Suprapubic skin (tissue), 4 donors: ENCODE results near the gene TMEM245. TPM values are rescaled to one million over a fixed set of nuclear protein-coding genes. Genes with fewer than 3 reads are reported as not detected.

Experiments used
- DNase-seq, 2 donors: peaks; one replicate each; pipeline ENCODE4 v3.0.0-alpha.2; 2019; ENCODE audit warnings: low spot score in 2 of 2
- H3K27ac ChIP-seq: fragments of 200-600 bp; sonication (generic); one replicate; pipeline ENCODE4 v1.5.1; 2019
- H3K27me3 ChIP-seq: fragments of 200-600 bp; sonication (generic); one replicate; pipeline ENCODE4 v1.5.1; 2019
- H3K36me3 ChIP-seq: fragments of 200-600 bp; sonication (generic); one replicate; pipeline ENCODE4 v1.5.1; 2019
- H3K4me1 ChIP-seq: fragments of 200-600 bp; sonication (generic); one replicate; pipeline ENCODE4 v1.5.1; 2019
- H3K4me3 ChIP-seq: fragments of 200-600 bp; sonication (generic); one replicate; pipeline ENCODE4 v1.5.1; 2019; ENCODE audit warnings: mild to moderate bottlenecking
- H3K9me3 ChIP-seq: fragments of 200-600 bp; sonication (generic); one replicate; pipeline ENCODE4 v1.5.1; 2019
- CTCF ChIP-seq, 2 donors: fragments of 200-600 bp in 1 of 2; fragments of 450-650 bp in 1 of 2; sonication (generic) in 1 of 2; IDR thresholded peaks; one replicate each; pipeline ENCODE4 v1.5.1; 2016 to 2019; ENCODE audit warnings: antibody characterized with exemption in 2 of 2, mild to moderate bottlenecking in 1 of 2, moderate library complexity in 1 of 2
- EP300 ChIP-seq: sonication (generic); formaldehyde crosslinking; IDR thresholded peaks from one replicate; pipeline ENCODE4 v1.6.1; 2017; ENCODE audit warnings: antibody characterized with exemption
- POLR2A ChIP-seq, 2 donors: fragments of 450-650 bp; IDR thresholded peaks; one replicate each; pipeline ENCODE4 v1.6.1; 2017; ENCODE audit warnings: antibody characterized with exemption in 2 of 2, mild to moderate bottlenecking in 2 of 2, moderate library complexity in 2 of 2
- POLR2AphosphoS5 ChIP-seq, 3 donors: sonication (generic); formaldehyde crosslinking; IDR thresholded peaks; one replicate each; pipeline ENCODE4 v1.6.1; 2017; ENCODE audit warnings: antibody characterized with exemption in 3 of 3
- WGBS: methylation state at CpG from one replicate; pipeline ENCODE4 v1.1.5; 2018; 5-methylcytosine and 5-hydroxymethylcytosine counted together
- total RNA-seq, 4 donors: library from RNA; depleted of rRNA; stranded (reverse); fragments of >200 nt; gene quantifications; one replicate each; pipeline ENCODE4 v1.1.0, GENCODE V29; 2016

Gene TMEM245
- total RNA-seq, 4 donors from 2014 or later, result 38.6 to 58.9 (median 54.3) TPM

GRCh38 chr9:109166171-109166770, 46.5 kb upstream of the TMEM245 start:
- H3K4me1 ChIP-seq, result peaks cover 10% of the 10 kb centered on the region
- peak overlapping the region; percentile 46 for H3K4me3 ChIP-seq
- H3K27me3 ChIP-seq, result peaks cover 44% of the 10 kb centered on the region
- 82% methylated on average over 16 of the region's 16 CpGs for WGBS
- H3K36me3 ChIP-seq, result no peaks in the 10 kb centered on the region
- H3K27ac ChIP-seq, result no peak overlapping the region
- H3K9me3 ChIP-seq, result no peaks in the 10 kb centered on the region
- DNase-seq, result no peak
- TF ChIP-seq EP300, result no peak
- TF ChIP-seq POLR2A (IDR thresholded peaks at IDR 0.05), result no peak
- no peak for TF ChIP-seq CTCF (IDR thresholded peaks at IDR 0.05)
- no peak for TF ChIP-seq POLR2AphosphoS5 (IDR thresholded peaks at IDR 0.05)

- peaks cover 10% of the 10 kb centered on the region for H3K4me1 ChIP-seq
- no peaks in the 10 kb centered on the region for H3K36me3 ChIP-seq
- DNase-seq, result no peak
- no peaks in the 10 kb centered on the region for H3K9me3 ChIP-seq
- no peak overlapping the region for H3K4me3 ChIP-seq
- 87% methylated on average over 5 of the region's 5 CpGs for WGBS
- no peak overlapping the region for H3K27ac ChIP-seq
- peaks cover 44% of the 10 kb centered on the region for H3K27me3 ChIP-seq
- TF ChIP-seq POLR2AphosphoS5 (IDR thresholded peaks at IDR 0.05) (no peak), POLR2A (IDR thresholded peaks at IDR 0.05) (no peak), CTCF (IDR thresholded peaks at IDR 0.05) (no peak)
Measured at GRCh38 chr9:109164042-109164441, 44.3 kb upstream of the TMEM245 start.

- Histone ChIP-seq H3K27me3 (peaks cover 41% of the 10 kb centered on the region), H3K36me3 (no peaks in the 10 kb centered on the region), H3K9me3 (no peaks in the 10 kb centered on the region), H3K4me1 (peaks cover 10% of the 10 kb centered on the region), H3K27ac (no peak overlapping the region), H3K4me3 (no peak overlapping the region)
- TF ChIP-seq EP300, result no peak
- TF ChIP-seq POLR2AphosphoS5 (IDR thresholded peaks at IDR 0.05), result no peak
- no peak for TF ChIP-seq CTCF (IDR thresholded peaks at IDR 0.05)
- no peak for TF ChIP-seq POLR2A (IDR thresholded peaks at IDR 0.05)
- DNase-seq, result no peak
- 100% methylated on average over 1 of the region's 1 CpG for WGBS
Measured at GRCh38 chr9:109163194-109163593, 43.4 kb upstream of the TMEM245 start.

DNA sequence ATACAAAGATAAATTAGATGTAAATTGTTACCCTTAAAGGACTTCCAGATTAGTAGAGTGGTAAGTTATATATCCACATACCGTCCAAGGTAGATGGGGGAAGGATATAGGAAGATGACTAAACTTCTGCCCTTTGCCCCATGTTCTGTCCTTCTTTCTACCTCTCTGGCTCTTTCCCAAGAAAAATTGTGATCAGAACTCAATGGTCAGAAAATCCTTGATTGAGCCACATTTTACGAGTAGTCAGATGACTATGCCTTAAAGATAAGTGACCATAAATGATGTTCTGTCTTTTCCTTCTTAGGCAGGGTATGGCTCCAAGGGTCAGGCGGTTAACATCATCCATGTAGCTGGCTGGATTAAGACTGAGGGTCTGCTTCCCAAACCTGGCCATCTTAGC, 42.9 kb upstream of the TMEM245 start:
- Histone ChIP-seq H3K9me3 (no peaks in the 10 kb centered on the region), H3K4me1 (peaks cover 10% of the 10 kb centered on the region), H3K27me3 (peaks cover 36% of the 10 kb centered on the region), H3K36me3 (no peaks in the 10 kb centered on the region), H3K4me3 (no peak overlapping the region), H3K27ac (no peak overlapping the region)
- TF ChIP-seq POLR2AphosphoS5 (IDR thresholded peaks at IDR 0.05), result no peak
- TF ChIP-seq CTCF (IDR thresholded peaks at IDR 0.05), result no peak
- no peak for DNase-seq
- WGBS, result 95% methylated on average over 3 of the region's 3 CpGs

- Histone ChIP-seq H3K27ac (no peak overlapping the region), H3K27me3 (peaks cover 24% of the 10 kb centered on the region), H3K9me3 (no peaks in the 10 kb centered on the region), H3K4me3 (no peak overlapping the region), H3K4me1 (peaks cover under 1% of the 10 kb centered on the region), H3K36me3 (no peaks in the 10 kb centered on the region)
- TF ChIP-seq POLR2A (IDR thresholded peaks at IDR 0.05), result no peak
- no peak for TF ChIP-seq POLR2AphosphoS5 (IDR thresholded peaks at IDR 0.05)
- no peak for TF ChIP-seq EP300
- no peak for TF ChIP-seq CTCF (IDR thresholded peaks at IDR 0.05)
- 87% methylated on average over 3 of the region's 3 CpGs for WGBS
- no peak for DNase-seq
Measured at GRCh38 chr9:109161471-109161870, 41.7 kb upstream of the TMEM245 start.
